Limb (tissue), 2 donors: Measurements from ENCODE around the gene RAB11FIP4.

Source experiments
- DNase-seq, 2 donors: peaks; one replicate each; pipeline ENCODE4 v3.0.0-alpha.2; 2016; ENCODE audit errors: extremely low spot score in 2 of 2

RAB11FIP4 gene

DNA sequence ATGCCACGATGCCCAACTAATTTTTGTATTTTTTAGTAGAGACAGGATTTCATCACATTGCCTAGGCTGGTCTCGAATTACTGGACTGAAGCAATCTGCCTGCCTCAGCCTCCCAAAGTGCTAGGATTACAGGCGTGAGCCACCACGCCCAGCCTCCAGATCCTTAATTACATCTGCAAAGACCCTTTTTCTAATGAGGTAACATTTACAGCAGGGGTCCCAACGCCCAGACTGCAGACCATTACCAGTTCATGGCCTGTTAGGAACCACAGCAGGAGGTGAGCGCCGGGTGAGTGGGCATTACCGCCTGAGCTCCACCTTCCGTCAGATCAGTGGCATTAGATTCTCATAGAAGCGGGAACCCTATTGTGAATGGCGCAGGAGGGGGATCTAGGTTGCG is 4.0 kb upstream of the RAB11FIP4 start:
- DNase-seq, result no peak

DNA sequence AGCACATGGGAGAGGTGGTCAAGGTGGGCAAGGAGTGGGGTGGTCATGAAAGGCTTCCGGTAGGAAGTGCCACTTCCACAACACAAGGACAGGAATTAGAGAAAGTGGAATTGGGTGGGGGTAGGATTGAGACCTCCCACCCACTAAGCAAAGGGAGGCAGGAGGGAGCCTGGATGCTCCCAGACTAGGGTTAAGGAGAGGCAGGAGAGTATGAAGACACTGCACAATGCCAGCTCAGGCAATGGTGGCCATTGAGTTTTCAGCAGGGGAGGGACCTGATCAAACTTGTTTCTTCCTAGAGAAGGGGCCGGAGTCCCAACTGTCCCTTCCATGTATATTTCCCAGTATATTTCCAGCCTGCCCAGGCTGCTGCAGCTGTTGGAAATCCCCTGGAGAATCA is 3.1 kb upstream of the RAB11FIP4 start:
- DNase-seq, result no peak

DNA sequence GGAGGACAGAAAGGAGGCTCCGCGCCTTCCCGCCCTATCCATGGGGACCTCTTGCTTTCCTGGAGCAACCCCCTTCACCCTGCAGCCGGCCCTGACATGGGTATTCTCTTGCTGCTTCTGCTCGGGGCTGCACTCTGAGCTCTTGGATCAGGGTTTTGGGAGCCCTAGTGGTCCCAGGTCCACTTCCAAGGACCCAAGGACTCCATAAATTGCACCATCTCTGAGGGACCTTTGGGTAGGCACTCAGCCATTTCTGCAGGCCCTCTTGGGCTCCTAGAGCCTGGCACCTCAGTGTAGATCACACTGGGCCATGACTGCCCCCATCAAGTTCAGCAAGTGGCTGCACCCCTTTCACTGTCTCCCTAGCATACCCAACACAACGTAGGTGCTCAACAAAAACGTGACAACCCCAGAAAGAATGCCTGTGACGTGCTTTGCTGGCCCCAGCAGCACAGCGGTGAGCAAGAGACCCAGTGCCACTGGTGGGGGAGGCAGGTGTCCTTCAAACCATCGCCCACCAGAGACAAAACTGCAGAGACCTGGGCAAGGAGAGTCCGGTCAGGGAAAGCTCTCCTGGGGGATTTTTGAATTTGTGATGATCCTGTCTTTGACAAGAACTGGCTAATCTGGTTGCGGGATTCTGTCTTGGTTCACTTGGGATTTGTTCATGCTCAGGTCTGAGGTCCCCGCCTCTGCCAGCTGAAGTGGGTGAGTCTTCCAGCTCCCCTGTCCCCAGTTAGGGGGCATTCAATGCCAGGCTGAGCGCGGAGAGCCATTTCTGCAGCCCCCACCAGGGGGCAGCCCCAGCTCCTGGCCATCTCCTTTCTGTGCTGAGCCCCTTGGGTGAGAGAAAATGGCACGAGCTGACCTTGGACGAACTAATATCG is 2.5 kb upstream of the RAB11FIP4 start:
- DNase-seq, result peak in 1 of 2 donors; percentile 69

DNA sequence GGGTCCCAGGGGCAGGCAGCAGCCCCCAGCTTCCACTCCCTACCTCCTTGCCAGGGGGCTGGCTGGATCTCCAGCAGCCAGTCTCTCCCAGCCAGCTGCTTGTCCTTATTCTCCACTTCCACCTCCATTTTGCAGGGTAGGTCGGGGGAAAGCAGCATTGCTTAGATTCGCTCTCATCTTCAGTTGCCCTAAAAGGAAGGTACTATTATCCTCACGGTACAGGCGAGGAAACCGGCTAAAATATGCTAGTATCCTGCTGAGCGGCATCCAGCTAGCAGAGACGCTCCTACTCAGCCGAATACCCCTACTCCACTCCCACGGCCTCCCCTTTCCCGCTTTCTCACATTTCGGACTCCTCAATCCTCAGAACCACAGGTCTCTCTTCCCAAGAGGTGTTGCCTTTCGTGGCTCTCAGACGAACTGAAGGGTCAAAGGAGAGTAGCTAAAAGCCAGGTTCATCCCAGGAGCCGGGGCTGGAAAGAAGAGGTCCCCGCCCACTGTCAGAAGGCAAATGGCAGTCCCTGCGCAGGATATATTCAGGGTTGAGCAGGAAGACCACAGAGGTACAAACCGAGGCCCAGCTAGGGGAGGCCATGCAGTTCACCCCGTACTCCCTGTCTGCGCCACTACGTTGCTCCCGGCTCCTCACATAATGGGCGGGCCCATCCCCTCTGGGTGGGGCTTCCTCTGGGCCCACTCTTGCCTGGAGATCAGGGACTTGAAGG is 1.7 kb upstream of the RAB11FIP4 start:
- no peak for DNase-seq

DNA sequence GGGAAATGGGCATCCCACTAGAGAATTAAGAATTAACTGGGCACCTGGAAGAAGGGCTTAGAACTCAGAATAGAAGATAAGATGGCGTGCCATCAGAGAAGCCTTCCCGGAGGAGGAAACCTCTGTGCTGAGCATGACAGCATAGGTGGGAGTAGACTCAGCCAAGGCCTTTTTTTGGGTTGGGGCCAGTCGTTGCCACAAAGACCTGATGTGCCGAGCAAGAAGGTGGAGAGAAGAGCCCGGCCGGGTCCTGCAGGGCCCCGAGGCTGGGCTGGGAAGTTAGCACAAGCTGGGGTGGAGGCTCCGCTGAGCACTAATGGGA is 1.1 kb upstream of the RAB11FIP4 start:
- DNase-seq, result no peak

DNA sequence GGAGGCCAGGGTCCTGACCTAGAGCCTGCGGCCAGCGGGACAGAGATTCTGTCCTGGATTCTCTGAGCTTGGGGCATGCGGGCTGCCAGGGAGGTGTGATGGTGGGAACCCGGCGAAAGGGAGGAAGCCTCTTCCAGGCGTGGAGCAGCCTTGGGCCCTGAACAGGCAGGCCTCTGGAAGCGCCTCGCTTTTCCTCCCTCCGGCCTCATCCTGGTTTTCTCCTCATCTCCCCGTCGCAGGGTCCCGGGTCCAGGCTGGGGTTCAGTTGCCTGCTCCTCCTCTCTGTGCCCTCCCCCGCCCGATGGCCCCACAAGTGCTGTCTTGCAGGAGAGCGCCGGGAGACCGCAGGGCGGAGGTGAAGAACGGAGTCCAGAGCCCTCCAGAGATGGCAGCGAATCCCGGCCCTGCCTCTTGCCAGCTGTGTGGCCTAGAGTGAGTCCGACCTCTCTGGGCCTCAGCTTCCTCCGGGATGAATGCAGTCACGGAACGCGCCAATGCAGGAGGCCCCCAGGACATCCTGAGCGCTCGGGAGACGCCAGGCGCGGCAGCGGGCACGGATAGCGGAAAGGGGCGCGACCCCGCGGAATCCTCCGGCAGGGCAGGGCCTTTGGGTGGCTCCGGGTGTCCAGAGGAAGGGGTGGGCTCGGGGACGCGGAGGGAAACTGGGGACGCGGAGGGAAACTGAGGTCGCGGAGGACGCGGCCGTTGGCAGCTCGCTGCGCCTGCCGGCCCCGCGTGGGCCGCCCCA is 553 bp upstream of the RAB11FIP4 start:
- DNase-seq, result peak in 1 of 2 donors; percentile 55

DNA sequence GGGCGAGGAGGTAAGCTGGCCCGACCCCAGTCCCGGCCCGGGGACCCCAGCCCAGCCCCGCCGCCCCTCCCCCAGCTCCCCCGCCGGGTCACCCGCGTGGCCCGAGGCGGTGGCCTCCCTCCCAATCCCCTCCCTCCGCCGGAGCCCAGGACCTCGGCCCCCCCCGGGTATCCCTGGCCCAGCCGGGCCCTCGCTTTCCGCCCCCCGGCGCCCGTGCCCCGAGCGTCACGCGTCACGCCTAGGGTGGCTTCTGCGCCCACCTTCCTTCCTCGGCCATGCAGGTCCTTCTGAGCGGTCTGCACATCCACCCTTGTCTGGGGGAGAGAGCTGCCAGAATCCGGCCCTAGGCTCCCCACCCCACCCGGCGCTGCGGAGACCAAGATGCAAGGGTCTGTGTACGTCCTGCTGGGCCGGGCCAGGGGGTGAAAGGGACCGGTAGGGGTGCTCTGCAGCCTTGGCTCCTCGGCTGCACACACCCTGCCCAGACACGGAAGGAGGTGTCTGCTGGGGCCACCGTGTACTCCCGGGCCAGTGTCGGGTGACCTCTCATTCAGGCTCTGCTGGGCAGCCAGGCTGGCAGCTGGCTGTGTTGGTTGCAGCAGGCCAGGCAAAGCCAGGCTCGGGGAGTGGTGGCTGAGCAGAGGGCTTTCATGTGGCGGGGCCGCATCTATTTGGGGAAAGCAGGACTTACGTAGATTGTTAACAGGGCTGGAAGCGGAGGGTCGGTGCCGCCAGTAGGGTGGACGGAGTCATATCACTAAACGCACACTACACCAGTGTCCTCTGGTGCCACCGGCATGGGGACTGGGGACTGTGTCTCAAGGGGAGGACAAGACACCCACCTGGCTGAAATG is 754 bp downstream of the RAB11FIP4 start:
- no peak for DNase-seq

DNA sequence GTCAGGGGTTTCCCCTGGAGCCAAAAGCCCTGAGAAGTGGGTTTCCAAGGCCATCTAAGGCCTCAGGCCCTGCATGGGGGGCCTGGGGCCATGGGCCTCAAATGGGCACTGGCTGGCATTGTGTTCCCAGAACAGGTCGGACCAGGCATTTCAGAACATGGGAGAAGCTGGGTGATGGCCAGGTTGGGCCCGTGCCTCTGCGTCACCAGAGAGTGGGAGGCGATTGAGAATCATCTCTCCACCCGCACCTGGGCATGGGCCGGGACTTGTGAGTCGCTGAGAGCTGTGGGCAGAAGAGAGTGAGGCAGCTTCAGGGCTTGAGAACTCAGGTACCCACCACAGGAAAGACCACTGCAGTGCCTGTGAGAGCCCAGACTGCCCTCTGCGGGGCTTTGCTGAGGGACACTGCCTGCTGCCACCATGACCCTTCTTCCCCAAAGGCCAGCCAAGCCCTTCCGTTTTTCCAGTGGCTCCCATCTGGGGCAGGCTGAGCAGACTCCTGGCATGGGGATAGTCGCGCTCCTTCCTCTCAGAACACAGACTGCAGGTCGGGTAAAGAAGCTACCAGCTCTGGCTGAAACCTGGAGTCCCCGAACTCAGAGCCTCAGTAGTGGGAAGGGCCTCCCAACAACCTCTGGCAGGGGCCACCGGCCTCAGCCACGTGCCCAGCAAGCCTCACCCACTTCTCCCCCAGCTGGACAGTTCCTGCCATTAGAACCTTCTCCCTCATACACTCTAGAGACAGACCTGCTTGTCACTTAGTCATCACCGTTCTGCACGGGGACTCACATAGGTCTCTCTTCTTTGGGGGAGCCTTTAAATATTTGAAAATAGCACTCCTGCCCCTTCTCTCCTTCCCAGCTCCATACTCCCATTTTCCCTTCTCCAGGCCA is 1.6 kb downstream of the RAB11FIP4 start:
- DNase-seq, result no peak

DNA sequence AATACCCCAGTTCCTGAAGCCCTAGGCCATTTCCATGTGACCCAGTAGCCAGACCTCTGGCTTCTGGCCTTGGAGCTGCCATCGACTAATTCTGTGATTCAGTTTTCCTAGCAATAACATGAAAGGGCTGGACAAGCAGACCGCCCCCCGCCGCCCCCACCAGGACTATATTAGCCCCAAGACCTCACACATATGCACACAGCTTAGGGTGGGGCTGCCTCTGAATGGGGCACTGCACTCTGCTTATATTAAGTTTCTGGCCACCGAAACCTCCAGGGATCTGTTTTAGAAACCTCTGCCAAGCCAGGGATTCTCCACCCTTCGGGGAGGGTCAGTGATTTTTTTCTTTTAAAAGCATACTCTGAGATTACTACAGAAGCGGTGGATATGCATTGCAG is 2.3 kb downstream of the RAB11FIP4 start:
- DNase-seq, result no peak

DNA sequence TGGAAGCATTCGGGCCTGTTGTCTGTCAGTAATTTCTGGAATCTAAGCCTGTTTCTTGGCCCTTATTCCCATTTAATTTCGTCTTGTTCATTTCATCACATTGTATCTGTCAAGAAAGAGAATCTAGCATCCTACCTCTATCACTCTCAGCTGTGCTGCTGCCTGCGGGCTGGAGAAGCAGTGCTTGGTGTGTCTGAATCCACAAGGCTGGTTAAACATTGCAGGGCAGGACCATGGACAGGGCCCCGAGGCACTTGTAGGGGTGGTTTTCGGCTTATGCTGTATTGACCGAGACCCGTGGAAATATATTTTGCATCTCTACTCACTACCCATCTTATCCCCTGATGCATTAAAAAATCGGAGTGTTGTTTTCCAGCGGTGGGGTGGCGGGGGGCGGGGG is 3.1 kb downstream of the RAB11FIP4 start:
- DNase-seq, result peak; percentile 78 to 90

DNA sequence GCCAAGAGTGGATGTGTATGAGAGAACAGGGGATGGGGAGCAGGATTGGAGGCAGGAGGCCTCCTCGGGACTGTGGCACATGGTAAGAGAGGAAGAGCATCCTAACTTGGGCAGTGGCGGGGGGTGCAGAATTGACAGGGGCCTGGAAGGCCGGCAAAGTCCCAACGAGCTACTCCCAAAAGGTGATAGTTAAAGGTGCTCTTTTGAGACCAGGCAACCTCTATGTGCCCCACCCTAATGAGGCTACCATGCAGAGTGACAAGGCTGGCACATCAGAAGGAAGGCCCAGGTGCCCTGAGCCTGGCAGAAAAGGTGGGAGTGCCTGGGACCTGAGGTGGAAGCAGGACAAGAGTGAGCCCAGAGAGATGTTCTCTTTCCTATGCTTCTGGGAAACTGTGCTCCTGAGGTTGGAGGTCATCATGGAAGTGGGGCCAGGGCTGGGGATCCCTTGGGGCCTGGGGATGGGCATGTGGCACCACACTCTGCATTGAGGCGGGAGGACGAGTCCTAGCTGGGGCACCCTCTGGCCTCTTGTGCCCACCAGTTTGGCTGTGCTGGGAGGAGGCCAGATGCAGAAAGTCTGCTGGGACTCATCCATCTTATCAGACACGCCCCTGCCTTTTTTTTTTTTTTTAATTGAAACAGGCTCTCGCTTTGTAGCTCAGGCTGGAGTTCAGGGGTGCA is 5.9 kb downstream of the RAB11FIP4 start:
- no peak for DNase-seq

DNA sequence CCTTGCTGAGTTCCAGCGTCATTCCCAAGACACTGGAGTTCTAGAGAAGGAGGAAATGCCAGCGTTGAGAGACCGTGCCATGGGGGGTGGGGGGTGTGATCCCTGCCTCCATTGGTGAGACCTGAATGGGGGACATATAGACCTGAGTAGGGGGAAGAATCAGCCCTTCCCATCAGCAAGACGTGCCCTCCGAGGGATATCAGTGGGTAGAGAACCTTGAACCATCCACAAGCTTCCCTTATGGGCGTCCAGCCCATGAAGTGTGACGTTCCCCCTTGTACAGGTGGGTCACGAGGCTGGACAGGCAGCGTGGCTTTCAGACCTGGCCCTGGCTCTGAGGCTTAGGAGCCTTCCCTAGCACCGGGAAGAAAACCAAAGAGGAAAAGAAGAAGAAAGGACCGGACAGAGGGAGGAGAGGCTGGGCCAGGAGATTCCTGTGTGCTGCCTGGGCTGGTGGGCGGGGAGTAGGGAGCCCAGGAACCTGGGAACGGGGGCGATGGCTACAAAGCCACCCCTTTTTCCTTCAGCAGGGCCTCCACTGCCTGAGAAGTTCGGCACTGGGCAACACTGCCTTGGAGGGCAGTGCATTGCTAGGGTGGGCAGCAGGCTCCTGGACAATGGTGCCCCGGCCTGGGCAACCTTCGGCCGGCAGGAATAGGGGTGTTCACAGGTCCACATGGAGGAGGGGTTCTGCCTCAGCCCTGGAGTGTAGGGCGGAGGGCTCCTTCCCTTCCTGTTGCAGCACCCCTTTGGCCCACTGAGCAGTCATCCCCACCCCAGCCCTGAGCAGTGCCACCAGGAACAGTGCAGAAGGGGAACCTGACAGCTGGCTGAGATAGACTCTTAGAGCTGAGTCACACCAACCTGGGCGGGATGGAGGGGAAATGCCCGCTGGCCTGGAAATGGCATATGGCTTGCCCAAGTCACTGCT is 7.2 kb downstream of the RAB11FIP4 start:
- no peak for DNase-seq

DNA sequence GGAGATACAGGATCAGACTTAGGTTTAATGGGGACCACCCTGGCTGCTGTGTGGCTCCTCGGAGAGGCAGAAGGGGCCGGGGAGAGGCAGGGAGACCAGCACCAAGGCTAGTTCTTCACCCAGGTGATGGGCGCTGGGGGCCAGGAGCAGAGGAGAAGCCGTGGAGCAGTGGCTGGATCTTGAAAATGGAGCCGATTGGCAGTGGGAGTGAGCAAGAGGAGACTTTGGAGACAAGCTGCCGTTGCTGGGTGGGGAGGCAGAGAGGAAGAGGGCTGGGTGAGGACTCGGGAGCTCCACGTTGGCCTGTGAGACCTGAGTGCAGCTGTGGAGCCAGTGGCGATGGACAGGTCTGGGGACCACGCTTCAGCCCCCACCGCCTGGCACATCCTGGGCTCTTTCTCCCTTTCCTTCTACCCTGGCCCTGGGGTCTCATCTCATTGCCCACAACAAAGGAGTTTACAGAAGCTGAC is 9.0 kb downstream of the RAB11FIP4 start:
- no peak for DNase-seq

DNA sequence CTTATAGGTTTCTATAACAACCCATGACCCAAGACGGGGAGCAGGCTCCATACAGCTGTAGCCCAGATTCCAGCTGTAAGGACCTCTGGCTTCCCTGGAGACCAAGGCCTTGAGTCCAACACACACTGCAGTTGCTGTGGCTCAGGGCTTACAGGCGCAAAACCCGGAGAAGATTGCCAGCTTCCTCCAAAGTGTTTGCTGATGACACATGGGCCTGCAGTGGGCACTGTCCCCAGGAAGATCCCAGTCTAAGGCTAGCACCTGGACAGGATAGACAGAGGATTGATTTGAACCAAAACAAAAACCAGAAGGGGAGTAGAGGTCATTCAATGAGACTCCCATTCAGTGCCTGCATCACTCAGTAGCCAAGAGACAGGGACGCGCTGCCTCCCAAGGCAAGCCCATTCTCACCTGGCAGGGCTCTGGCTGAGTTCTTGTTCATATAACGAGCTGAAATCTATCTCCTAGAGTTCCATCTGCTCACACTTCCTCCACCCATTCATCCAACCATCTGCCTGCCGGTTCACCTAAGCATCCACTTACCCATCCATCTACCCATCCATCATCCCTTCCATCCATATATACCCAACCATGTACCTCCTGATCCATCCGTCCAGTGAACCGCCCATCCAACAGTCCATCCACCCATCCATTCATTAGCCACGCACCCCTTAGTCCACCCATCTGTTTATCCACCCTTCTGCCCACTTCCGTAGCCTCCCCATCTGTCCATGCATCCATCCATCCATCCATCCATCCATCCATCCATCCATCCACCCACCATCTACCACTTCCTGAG is 10.2 kb downstream of the RAB11FIP4 start:
- no peak for DNase-seq

DNA sequence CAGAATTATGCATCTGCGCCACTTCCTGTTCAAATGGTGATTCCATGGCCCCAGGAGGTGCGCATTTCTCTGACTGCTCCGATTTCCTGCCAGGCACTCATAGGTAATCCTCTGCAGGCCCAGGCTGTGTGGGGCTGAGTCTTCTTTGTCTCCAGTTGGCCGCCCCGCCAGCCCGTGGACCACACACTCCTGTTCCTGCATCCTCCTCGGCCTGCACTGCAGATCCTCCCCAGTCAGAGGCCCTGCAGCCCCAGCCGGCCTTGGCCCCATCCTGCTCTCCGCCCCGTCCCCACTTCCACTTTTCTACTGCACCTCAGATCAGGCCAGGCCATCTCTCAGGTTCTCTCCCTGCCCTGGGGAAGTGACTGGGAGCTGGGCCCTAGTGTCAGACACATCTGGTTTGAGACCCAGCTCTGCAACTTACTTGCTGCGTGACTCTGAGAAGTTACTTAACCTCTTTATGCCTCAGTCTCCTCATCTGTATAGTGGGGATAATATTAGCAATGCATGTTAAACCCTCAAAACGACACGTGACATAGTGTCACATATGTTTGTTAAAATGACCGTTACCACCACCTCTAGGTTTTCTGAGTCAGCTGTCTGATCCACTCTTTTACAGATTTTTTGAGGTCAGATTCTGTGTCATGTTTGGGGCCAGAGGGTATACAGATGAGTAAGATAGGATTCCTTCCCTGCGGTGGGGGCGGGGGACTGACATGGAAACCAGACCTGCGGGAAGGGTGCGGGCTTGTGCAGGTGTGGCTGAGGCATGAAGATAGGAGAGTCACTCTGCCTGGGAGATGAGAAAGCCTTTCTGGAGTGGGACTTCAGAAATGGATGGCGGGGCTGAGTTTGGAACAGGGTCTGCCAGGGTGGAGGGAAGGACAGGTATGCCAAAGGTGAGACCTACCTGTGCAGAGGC is 12.8 kb downstream of the RAB11FIP4 start:
- DNase-seq, result no peak

DNA sequence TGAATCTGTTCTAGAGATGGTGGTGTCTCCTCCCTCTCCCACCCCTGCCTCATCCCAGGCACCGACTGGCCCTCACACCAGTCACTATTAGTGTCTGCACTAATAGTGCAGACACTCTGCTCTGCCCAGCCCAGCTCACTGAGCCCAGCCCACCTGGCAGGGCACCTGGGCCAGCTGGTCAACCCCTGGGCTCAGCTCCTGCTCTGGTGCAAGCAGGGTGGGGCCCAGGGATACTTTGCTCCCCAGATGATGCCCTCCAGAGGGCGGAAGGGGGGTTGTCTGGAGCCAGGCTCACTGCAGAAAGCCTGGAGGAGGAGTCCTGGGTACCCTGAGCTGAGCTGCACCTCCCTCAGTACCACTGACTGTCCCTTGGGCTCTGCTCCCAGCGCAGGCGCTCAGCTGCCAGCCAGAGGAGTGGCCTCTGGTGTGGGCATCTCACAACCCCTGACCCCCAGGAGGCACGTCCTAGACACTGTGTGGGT is 14.5 kb downstream of the RAB11FIP4 start:
- no peak for DNase-seq
